HG02884 (cell line): ENCODE results near the gene CAMK4.

Experiments used
- ATAC-seq: cut with Tn5 transposase; IDR thresholded peaks from one replicate; pipeline ENCODE4 v1.9.1; 2021; ENCODE audit warnings: mild to moderate bottlenecking, moderate library complexity; ENCODE audit not compliant: unreplicated experiment

Gene CAMK4

DNA sequence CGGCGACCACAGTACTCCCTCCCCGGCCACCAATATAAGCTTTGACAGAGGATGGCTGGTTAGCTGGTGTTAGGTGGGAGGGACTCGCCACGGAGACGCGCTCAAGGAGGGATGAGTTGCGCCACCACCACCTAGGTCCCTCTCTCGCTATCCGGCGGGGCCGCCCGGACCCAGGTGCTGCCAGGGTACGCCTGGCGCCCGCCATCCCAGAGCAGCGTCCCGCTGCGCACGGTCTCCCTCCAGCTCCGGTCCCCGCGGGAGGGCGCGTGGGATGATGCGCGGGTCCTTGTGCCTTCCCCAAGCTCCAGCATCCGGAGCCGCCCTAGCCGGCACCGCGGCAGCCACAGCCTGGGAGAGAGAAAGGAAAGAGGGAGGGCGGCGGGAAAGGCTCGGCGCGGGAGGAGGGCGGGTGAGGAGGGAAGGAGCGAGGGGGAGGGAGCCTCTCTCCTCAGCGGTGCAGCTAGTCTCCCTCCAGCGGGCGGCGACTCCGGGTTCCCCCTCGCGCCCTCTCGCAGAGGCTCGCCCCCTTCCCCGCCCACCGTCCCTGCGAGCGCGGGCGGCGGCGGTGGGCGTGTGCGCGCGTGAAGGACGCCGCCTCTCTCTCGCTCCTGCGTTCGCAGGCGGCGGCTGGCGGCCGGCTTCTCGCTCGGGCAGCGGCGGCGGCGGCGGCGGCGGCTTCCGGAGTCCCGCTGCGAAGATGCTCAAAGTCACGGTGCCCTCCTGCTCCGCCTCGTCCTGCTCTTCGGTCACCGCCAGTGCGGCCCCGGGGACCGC lies at the start of gene CAMK4:
TSS of gene CAMK4 (plus strand) at position 598 of the 774 bp plus-strand sequence. CDS start at position 698, 100 bp downstream.
- peak; percentile 71 for ATAC-seq

GRCh38 chr5:111183064-111183463 lies 41.1 kb upstream of the CAMK4 start:
- no peak for ATAC-seq

GRCh38 chr5:111187079-111187478 lies 37.1 kb upstream of the CAMK4 start:
- no peak for ATAC-seq

GRCh38 chr5:111194053-111194452 lies 30.1 kb upstream of the CAMK4 start:
- no peak for ATAC-seq

DNA sequence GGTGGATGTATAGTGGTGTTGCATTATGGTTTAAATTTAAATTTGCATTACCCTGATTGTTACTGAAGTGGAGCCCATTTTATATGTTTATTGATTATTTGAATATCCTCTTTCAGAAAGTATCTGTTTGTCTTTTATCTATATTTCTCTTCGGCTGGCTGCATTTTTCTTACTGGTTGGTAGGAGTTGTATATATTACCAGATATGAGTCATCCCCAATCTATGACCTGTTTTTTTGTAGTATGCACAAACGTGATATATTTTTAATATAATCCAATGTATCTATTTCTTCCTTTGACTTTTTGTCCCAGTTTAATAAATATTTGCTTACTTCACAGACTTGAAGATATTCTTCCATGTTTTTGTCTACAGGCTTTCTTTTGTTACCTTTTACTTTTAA lies 29.3 kb upstream of the CAMK4 start:
- no peak for ATAC-seq

GRCh38 chr5:111197523-111197922 lies 26.7 kb upstream of the CAMK4 start:
- ATAC-seq, result no peak

DNA sequence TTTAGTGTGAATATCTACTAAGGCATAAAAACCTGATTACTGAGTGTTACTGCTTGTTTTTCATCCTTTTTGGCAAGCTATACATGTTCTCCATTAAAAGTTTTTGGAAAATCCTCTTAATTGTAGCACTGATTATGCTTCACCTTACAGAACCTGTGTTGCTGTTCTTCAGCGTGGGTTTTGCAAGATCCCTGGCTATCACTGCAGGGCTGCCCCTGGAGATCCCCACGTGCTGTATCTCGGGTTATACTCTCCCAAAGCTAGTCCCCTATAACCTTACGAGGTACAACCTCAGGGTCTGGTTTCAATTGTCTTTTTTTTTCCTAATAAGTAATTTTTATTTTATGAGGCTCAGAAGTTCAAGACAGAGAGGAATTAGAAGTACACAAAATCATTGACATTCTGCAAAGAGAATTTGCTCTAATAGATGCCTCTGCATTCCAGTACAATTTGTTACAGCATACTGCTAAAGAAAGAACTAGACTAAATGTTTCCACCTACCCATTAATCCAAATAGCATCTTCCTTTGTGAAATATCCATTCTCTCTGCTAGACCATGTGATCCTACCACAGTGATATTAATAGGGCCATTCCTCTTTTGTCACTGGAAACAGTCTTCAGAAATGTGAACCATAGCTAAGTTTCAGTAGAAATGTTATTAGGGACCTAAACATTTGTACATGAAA lies 25.8 kb upstream of the CAMK4 start:
- ATAC-seq, result no peak

- ATAC-seq, result no peak
Measured at GRCh38 chr5:111200828-111201227, 23.4 kb upstream of the CAMK4 start.

- ATAC-seq, result no peak
Measured at GRCh38 chr5:111201705-111202104, 22.5 kb upstream of the CAMK4 start.

DNA sequence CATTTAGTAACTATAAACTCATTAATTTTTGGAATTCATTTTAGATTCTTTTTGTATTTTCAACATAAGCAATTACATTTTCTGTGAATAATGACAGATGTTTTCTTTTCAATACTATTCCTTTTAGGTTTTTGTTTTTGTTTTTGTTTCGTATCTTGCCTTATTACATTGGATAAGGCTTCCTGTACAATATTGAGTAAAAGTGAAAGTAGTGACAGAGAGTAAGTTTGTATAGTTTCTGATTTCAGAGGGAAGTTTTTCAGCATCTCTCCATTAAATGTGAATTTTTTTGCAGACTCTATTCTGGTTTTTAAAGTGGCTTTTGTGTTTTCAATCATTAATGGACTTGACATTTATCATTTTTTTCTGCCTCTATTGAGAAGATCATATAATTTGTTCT lies 12.8 kb upstream of the CAMK4 start:
- peak; percentile 98 for ATAC-seq

GRCh38 chr5:111214052-111214742 lies 10.0 kb upstream of the CAMK4 start:
- no peak for ATAC-seq

GRCh38 chr5:111215971-111216370 lies 8.2 kb upstream of the CAMK4 start:
- ATAC-seq, result no peak

- ATAC-seq, result no peak
Measured at GRCh38 chr5:111221139-111221538, 3.0 kb upstream of the CAMK4 start.

DNA sequence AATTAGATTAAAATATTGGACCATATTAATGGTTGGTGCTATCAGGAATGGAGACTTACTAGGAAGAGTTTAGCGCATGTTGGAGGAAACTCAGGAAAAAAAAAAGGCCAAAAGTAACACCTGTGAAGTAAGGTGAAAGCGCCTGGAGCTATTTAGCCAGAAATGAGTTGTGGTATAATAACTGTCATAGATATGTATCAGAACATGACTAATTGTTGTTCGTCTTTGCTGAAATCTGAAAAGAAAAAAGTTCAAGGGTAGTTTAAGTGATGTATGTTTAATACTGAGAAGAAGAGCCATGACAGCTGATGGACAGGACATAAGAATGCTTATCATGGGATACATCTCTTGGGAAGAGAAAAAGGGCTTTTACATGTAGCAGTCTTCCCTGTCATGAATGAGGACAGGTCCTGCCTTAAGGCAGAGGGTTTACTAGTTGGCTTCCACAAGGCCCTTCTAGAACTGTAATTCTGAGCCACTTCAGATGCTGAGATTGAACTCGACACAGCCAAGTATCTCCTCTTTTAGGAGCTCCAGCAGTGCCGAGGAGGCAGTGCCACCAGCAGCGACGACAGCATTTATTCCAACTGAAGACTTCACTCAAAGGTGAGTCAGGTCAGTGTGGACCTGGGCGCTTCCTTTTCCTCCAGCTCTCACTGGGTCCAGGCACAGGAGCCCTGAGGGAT lies 940 bp upstream of the CAMK4 start:
- no peak for ATAC-seq

DNA sequence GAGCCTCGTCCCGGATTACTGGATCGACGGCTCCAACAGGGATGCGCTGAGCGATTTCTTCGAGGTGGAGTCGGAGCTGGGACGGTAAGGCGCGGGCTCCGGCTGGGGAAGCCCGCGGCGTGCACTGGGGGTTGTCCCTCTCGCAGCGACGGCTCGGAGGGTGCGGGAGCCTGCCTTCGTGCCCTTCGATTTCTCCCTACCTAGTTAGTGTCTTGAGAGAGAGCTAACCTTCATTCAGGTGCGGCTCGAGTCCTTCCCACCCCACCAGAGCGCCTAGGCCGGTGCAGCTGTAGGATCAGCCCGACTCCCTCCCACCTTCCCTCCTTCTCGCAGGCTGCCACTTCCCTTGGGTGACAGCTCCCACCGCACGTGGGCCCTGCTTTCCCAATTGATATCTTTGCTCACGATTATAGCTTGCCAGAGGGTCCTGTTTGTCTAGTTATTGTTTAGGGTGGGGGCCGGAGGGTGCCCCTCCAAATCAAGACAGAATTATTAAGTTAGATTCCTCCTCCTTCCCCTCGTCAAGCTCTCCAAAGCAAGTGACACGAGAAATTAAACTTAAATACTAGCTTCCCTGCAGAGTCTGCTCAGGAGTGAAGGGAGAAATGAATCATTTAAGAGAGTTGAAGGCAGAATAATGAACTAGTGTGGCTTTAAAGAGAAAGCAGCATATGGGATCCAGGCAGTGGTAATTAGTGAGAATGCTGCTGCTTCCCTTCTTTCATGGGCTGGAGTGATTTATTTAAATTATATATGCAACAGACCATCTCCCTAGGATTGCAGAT lies 569 bp downstream of the CAMK4 start:
- peak; percentile 24 for ATAC-seq

DNA sequence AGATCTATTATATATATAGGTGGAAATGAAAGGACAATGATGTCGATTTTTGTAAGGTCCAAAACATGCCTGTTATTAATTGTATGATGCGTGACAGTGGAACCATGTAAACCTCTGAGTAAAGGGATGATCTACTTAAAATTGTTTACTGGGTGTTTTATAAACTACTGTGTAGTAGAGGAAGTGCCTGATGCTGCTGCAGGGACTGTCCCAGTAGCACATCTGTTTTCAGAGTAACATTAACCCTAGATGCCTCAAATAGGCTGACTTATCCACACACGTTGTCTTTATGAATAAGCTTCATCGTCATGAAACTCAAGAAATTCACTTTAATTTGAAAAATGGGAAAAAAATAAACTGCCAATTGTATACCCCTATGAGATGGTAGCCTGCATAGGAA lies 1.7 kb downstream of the CAMK4 start:
- ATAC-seq, result no peak

DNA sequence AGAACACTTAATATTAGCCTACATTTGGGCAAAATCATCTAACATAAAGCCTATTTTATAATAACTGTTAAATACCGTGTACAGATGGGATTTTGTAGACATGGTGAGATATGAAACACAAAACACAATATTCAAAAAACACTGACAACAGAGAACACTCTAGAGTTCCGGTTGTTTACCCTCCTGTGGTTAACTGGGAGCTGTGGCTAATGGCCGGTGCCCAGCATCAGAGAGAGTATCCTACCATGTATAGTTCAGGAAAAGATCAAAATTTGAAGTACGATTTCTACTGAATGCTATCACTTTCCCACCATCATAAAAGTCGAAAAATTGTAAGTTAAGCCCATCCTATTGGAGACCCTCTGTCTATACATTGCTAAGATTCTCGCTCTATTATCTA lies 2.4 kb downstream of the CAMK4 start:
- ATAC-seq, result no peak

DNA sequence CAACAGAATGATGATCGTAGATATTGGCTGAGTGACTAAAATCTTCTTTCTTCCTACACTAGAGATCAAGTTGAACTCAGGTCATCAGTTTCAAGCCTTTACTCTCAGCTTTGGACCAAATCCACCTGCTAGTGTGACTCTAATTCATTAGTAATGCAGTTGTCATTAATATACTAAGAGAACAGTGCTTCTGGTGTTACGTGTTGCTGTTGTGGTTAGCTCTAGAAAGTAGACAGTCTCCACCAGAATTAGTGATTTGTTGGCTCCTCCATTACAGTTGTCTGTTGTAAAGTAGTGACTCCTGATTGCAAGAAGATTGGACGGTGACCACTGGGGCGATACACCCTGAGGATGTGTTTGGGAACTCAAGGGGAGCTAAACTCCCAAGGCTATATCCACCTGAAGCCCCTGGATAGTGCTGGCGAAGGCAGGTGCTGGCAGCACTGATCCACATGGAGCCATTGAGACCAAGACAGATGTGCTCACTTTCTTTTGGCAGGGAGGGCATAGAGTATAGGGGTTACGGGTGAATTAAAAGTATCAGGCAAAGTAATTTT lies 3.1 kb downstream of the CAMK4 start:
- no peak for ATAC-seq

DNA sequence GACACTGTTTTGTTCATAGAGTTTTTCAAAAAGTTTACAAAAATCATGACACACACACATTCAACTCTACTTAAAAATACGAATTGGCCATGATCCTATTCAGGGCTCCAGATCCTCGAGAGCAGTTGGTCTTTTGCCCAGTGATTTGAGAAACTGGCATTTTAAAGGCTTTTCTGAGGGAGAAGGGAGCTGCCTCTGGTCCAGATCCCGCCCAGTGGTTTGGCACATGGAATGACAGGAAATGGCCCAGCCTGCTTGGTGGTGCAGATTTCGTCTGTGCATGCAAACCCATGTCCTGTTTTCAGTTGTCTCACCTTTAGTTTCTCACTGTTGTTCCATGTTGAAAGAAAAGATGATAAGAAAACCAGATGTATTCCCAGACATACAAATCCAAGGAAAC lies 3.6 kb downstream of the CAMK4 start:
- no peak for ATAC-seq

- no peak for ATAC-seq
Measured at GRCh38 chr5:111228520-111229220, 4.5 kb downstream of the CAMK4 start.
